Heart left ventricle (tissue), 16 donors: ENCODE results near the gene CCDC178. TPM values are rescaled to one million over a fixed set of nuclear protein-coding genes. Genes with fewer than 3 reads are reported as not detected.

Experiments
- ATAC-seq, 4 donors: fragments of 200-7000 bp; cut with Tn5 transposase; one replicate each; pipeline ENCODE4 v1.9.1; 2020 to 2022; ENCODE audit warnings: moderate library complexity in 4 of 4, mild to moderate bottlenecking in 3 of 4, moderate number of reproducible peaks in 1 of 4
- DNase-seq, 5 donors: peaks; one replicate each; pipeline ENCODE4 v3.0.0-alpha.2; 2020
- H3K27ac ChIP-seq, 12 donors: fragments of 200-600 bp; sonication (generic) in 4 of 12; one replicate each; pipeline versions ENCODE4 v1.5.0 to v1.8.0; 2016 to 2022; ENCODE audit warnings: mild to moderate bottlenecking in 2 of 12
- H3K27me3 ChIP-seq, 9 donors: fragments of 200-600 bp; sonication (generic) in 2 of 9; one replicate each; pipeline versions ENCODE4 v1.5.1 to v1.8.0; 2016 to 2022; ENCODE audit warnings: mild to moderate bottlenecking in 3 of 9
- H3K36me3 ChIP-seq, 9 donors: fragments of 200-600 bp; sonication (generic) in 2 of 9; one replicate each; pipeline versions ENCODE4 v1.5.0 to v1.8.0; 2018 to 2022; ENCODE audit warnings: mild to moderate bottlenecking in 2 of 9
- H3K4me1 ChIP-seq, 12 donors: fragments of 200-600 bp; sonication (generic) in 4 of 12; one replicate each; pipeline versions ENCODE4 v1.5.0 to v1.8.0; 2016 to 2022; ENCODE audit warnings: mild to moderate bottlenecking in 3 of 12
- H3K4me3 ChIP-seq, 12 donors: fragments of 200-600 bp; sonication (generic) in 4 of 12; one replicate each; pipeline versions ENCODE4 v1.5.0 to v1.8.0; 2017 to 2022; ENCODE audit warnings: mild to moderate bottlenecking in 9 of 12, moderate library complexity in 4 of 12
- H3K9me3 ChIP-seq, 12 donors: fragments of 200-600 bp; sonication (generic) in 4 of 12; one replicate each; pipeline versions ENCODE4 v1.5.0 to v1.8.0; 2016 to 2022; ENCODE audit warnings: mild to moderate bottlenecking in 1 of 12
- CTCF ChIP-seq, 12 donors: fragments of 200-600 bp; sonication (generic) in 4 of 12; IDR thresholded peaks; one replicate each; pipeline versions ENCODE4 v1.5.0 to v1.8.0; 2018 to 2022; ENCODE audit warnings: antibody characterized with exemption in 12 of 12, mild to moderate bottlenecking in 5 of 12
- POLR2A ChIP-seq, 2 donors: fragments of 450-650 bp; IDR thresholded peaks; one replicate each; pipeline ENCODE4 v1.6.1; 2017; ENCODE audit warnings: antibody characterized with exemption in 2 of 2, mild to moderate bottlenecking in 2 of 2, moderate library complexity in 2 of 2
- WGBS, 4 donors: extraction: QIAGEN DNeasy Blood & Tissue Kit in 2 of 4; methylation state at CpG; one replicate each; pipeline versions ENCODE4 v1.1.5 to v1.1.7; 2013 to 2018; 5-methylcytosine and 5-hydroxymethylcytosine counted together
- intact Hi-C, 10 donors: fragments of 100-400 bp; cut with DNase I; formaldehyde crosslinking; loops; one replicate each; pipeline versions ENCODE4 v1.11.1 to v1.14.2; 2022
- polyA plus RNA-seq, 2 donors: library from polyadenylated mRNA; stranded (reverse); fragments of 200-250 nt; gene quantifications; one replicate each; pipeline ENCODE4 v1.2.3, GENCODE V29; 2013
- total RNA-seq, 9 donors: library from RNA; depleted of rRNA in 2 of 9; stranded (reverse); fragments of >200 nt in 2 of 9; fragmentation: NEBNext Ultra II Directional in 3 of 9; extraction: Animal tissue kit (Norgen Biotek cat#: 25700) in 3 of 9; gene quantifications; one replicate each; pipeline versions ENCODE4 v1.1.0 to v1.2.4, GENCODE V29; 2016 to 2023
- donor health status: ischemic (EF 13 %, LVEDD 7.1; RV severe dilation, severe dysfunction).
- donor health status: healthy with polysubstance abuse.
- donor health status: DM: no; HTN: yes; CAD: no.
- donor health status: DM: no; HTN: no; CAD: no.
- donor health status: ischemic (EF 25% LVEDD 6.9; RV normal size, moderate dysfunction).
- donor health status: ischemic (EF 25% LVEDD 5.7; RV mildly dilated, moderate dysfunction).
- donor health status: healthy.
- donor health status: DM: yes; HTN: yes; CAD: no.
- donor health status: ischemic (EF 35%, LVEDD 5.7; RV mildly dilated, moderate dysfunction).
- donor health status: nonischemic (EF 11% LVEDD 7.7; RV severe dilation, severe dysfunction).
- donor health status: DM: yes; HTN: yes; CAD: no.
- donor health status: PGD.
- donor health status: ischemic (EF 29% LVEDD 5.4; RV normal size, mild dysfunction).
- donor health status: nonischemic (EF 23%, LVEDD 6.1; RV moderate dilation, normal function).

The CCDC178 gene
- total and polyA plus RNA-seq, 11 donors, result 0.23 to 1.00 (median 0.41) TPM; not detected in 3

- Histone ChIP-seq H3K27me3 (no peaks in the 10 kb centered on the region), H3K36me3 (no peaks in the 10 kb centered on the region), H3K27ac (no peak overlapping the region), H3K4me3 (no peak overlapping the region), H3K9me3 (no peaks in the 10 kb centered on the region), H3K4me1 (no peaks in the 10 kb centered on the region)
- DNase-seq (no peak), ATAC-seq (no peak)
- TF ChIP-seq POLR2A (IDR thresholded peaks at IDR 0.05) (no peak), CTCF (IDR thresholded peaks at IDR 0.05) (peak in 1 of 12 donors; percentile 18)
- intact Hi-C loops, result loop anchor here in 7 of 10 donors (2.0 to 10.0 kb wide), 7 partner anchors 213 to 531 kb away; partner anchors contain the start of gene CCDC178 (in 1 of the 7)
Measured at GRCh38 chr18:33232318-33232626, 208.2 kb downstream of the CCDC178 start.

GRCh38 chr18:33231474-33232317 is 208.8 kb downstream of the CCDC178 start:
- ATAC-seq, result peak; percentile 42 to 73 (median 68)
- 59 to 69% (median 66%) methylated on average over 6 of the region's 6 CpGs for WGBS, 4 donors

GRCh38 chr18:33212363-33212762 is 228.2 kb downstream of the CCDC178 start:
- H3K4me3 ChIP-seq, result no peak overlapping the region
- WGBS, 4 donors, result 68 to 80% (median 79%) methylated on average over 2 of the region's 2 CpGs
- ATAC-seq (no peak), DNase-seq (no peak)
- no peaks in the 10 kb centered on the region for H3K9me3 ChIP-seq
- intact Hi-C loops, result no loop called here
- H3K4me1 ChIP-seq, result no peaks in the 10 kb centered on the region
- no peaks in the 10 kb centered on the region for H3K27me3 ChIP-seq
- H3K27ac ChIP-seq, result no peak overlapping the region
- H3K36me3 ChIP-seq, result no peaks in the 10 kb centered on the region
- TF ChIP-seq POLR2A (IDR thresholded peaks at IDR 0.05) (no peak), CTCF (IDR thresholded peaks at IDR 0.05) (no peak)

More at GRCh38 chr18:33231474-33232317, 208.8 kb downstream of the CCDC178 start:
- Histone ChIP-seq H3K4me1 (no peaks in the 10 kb centered on the region), H3K27ac (no peak overlapping the region), H3K27me3 (no peaks in the 10 kb centered on the region), H3K36me3 (no peaks in the 10 kb centered on the region), H3K4me3 (no peak overlapping the region), H3K9me3 (no peaks in the 10 kb centered on the region)
- no peak for TF ChIP-seq POLR2A (IDR thresholded peaks at IDR 0.05)
- TF ChIP-seq CTCF (IDR thresholded peaks at IDR 0.05), result peak; percentile 75 to 93 (median 83)
- intact Hi-C loops, result loop anchor here in 7 of 10 donors (2.0 to 10.0 kb wide), 7 partner anchors 213 to 531 kb away; partner anchors contain the start of gene CCDC178 (in 1 of the 7)
- peak in 4 of 5 donors; percentile 46 to 63 (median 48) for DNase-seq

- H3K27me3 ChIP-seq, result no peaks in the 10 kb centered on the region
- no peak overlapping the region for H3K4me3 ChIP-seq
- DNase-seq (no peak), ATAC-seq (no peak)
- H3K9me3 ChIP-seq, result no peaks in the 10 kb centered on the region
- H3K27ac ChIP-seq, result no peak overlapping the region
- WGBS, 4 donors, result 24 to 30% (median 28%) methylated on average over 6 of the region's 6 CpGs
- intact Hi-C loops, result no loop called here
- H3K36me3 ChIP-seq, result no peaks in the 10 kb centered on the region
- TF ChIP-seq CTCF (IDR thresholded peaks at IDR 0.05), result peak in 10 of 12 donors; percentile 18 to 59 (median 35)
- TF ChIP-seq POLR2A (IDR thresholded peaks at IDR 0.05), result no peak
- no peaks in the 10 kb centered on the region for H3K4me1 ChIP-seq
Measured at GRCh38 chr18:33210575-33211189, 229.8 kb downstream of the CCDC178 start.
